ENCODE results near the gene ITPR2. TPM values are rescaled to one million over a fixed set of nuclear protein-coding genes. Genes with fewer than 3 reads are reported as not detected.

Gene ITPR2
- total and polyA plus RNA-seq, 2 of the 13 experiments (the other 11 are each of a cell fraction or from before 2014, with no cell fraction given): 31.9 to 81.9 TPM

- ChIA-PET POLR2A (no interaction called here), CTCF (ENCODE audit: low intra/inter-chr PET ratio, low total read pairs) (no interaction called here)
- H3K4me2 ChIP-seq (ENCODE audit: low read depth, low read length): no peak overlapping the region
- H3K9ac ChIP-seq (ENCODE audit: insufficient read depth, low read depth, low read length): no peak overlapping the region
- H3K36me3 ChIP-seq (replicated peaks in 1 of 2; ENCODE audit: control insufficient read depth in 1 of 2, insufficient read depth in 2 of 2, low read length in 2 of 2): peaks cover 14 to 32% of the 10 kb centered on the region in 2 experiments; a peak in 4 of 5 replicates
- no peak overlapping the region for H3K4me3 ChIP-seq (replicated peaks in 1 of 3; ENCODE audit: insufficient read depth in 1 of 3, low read depth in 2 of 3, low read length in 3 of 3)
- no peaks in the 10 kb centered on the region for H4K20me1 ChIP-seq (ENCODE audit: insufficient read depth, low read length)
- 98% methylated on average over 3 of the region's 3 CpGs for WGBS (ENCODE audit: low lambda C conversion rate)
- H2AFZ ChIP-seq (ENCODE audit: low read length): no peak overlapping the region
- H3K79me2 ChIP-seq (ENCODE audit: insufficient read depth, low read length): no peaks in the 10 kb centered on the region
- H3K27me3 ChIP-seq (ENCODE audit: control insufficient read depth in 1 of 2, insufficient read depth in 2 of 2, low read length in 2 of 2): no peaks in the 10 kb centered on the region
- DNase-seq (ENCODE audit: low spot score) (no peak), FAIRE-seq (no peak), ATAC-seq (no peak)
- in situ Hi-C loops (cut with HindIII; ENCODE audit: extremely low pct_ligation_motif_present, low pct_unique_long_range_greater_than_20kb): no loop called here
- H3K27ac ChIP-seq (ENCODE audit: extremely low read length, insufficient read depth, low read length): no peak overlapping the region
- intact Hi-C loops (cut with micrococcal nuclease; ENCODE audit: unreplicated experiment): no loop called here
- H3K4me1 ChIP-seq (ENCODE audit: insufficient read depth, low read length): peaks cover 16% of the 10 kb centered on the region
- no peaks in the 10 kb centered on the region for H3K9me3 ChIP-seq (ENCODE audit: low read length)
- BruUV-seq (replicated peaks): no TSS peak
- TF ChIP-seq, protein P1, sequence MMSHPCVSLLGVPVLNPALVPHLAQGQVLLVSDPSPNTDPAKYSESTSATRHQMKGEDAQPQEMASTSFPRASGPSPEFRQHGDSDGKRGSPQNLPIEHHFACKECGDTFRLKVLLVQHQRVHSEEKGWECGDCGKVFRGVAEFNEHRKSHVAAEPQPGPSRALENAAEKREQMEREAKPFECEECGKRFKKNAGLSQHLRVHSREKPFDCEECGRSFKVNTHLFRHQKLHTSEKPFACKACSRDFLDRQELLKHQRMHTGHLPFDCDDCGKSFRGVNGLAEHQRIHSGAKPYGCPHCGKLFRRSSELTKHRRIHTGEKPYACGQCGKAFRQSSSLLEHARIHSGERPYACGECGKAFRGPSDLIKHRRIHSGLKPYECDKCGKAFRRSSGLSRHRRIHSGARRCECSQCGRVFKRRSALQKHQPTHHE (CRISPR knock-in tag; IDR thresholded peaks at IDR 0.05; ENCODE audit: borderline replicate concordance): no peak
- no peak for TF ChIP-seq DMAP1 (CRISPR knock-in tag; IDR thresholded peaks at IDR 0.05)
- TF ChIP-seq RARA (CRISPR knock-in tag; IDR thresholded peaks at IDR 0.05): no peak
- TF ChIP-seq ZNF501 (CRISPR knock-in tag; IDR thresholded peaks at IDR 0.05): no peak
- no peak for TF ChIP-seq SOX13 (IDR thresholded peaks at IDR 0.05)
- TF ChIP-seq SOX13 (CRISPR knock-in tag; conservative IDR thresholded peaks at IDR 0.05 in 1 of 2, IDR thresholded peaks at IDR 0.05 in 1 of 2): no peak
- TF ChIP-seq MXD4 (CRISPR knock-in tag; IDR thresholded peaks at IDR 0.05): no peak
- TF ChIP-seq ZNF83 (CRISPR knock-in tag; IDR thresholded peaks at IDR 0.05; ENCODE audit: borderline replicate concordance): no peak
- no peak for TF ChIP-seq ZNF772 (CRISPR knock-in tag; IDR thresholded peaks at IDR 0.05)
- TF ChIP-seq, protein P2, sequence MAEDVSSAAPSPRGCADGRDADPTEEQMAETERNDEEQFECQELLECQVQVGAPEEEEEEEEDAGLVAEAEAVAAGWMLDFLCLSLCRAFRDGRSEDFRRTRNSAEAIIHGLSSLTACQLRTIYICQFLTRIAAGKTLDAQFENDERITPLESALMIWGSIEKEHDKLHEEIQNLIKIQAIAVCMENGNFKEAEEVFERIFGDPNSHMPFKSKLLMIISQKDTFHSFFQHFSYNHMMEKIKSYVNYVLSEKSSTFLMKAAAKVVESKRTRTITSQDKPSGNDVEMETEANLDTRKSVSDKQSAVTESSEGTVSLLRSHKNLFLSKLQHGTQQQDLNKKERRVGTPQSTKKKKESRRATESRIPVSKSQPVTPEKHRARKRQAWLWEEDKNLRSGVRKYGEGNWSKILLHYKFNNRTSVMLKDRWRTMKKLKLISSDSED (CRISPR knock-in tag; IDR thresholded peaks at IDR 0.05): no peak
- TF ChIP-seq NFATC3 (CRISPR knock-in tag; IDR thresholded peaks at IDR 0.05): no peak
- no peak for TF ChIP-seq ZC3H13 (CRISPR knock-in tag; IDR thresholded peaks at IDR 0.05)
- TF ChIP-seq MED1 (CRISPR knock-in tag; IDR thresholded peaks at IDR 0.05): no peak
Observed at GRCh38 chr12:26537651-26538050, 295.3 kb downstream of the ITPR2 start.
